Testis (tissue), 3 donors: ENCODE measurements around the gene TOP3A. TPM values are rescaled to one million over a fixed set of nuclear protein-coding genes. Genes with fewer than 3 reads are reported as not detected.
A peak's percentile ranks its signal among the peaks of the same experiment; 100 is the strongest.
"Not testable (repeated sequence)": the region's sequence is repeated elsewhere in the genome, so short reads cannot be mapped to it uniquely, and the experiment has no call there.

Source experiments
- DNase-seq: peaks from one replicate; pipeline ENCODE4 v3.0.0-alpha.2; 2019
- H3K27ac ChIP-seq, 2 donors: fragments of 200-600 bp; sonication (generic); one replicate each; pipeline ENCODE4 v1.5.1; 2019
- H3K27me3 ChIP-seq: fragments of 200-600 bp; sonication (generic); one replicate; pipeline ENCODE4 v1.5.1; 2019
- H3K36me3 ChIP-seq: fragments of 200-600 bp; sonication (generic); one replicate; pipeline ENCODE4 v1.5.1; 2017; ENCODE audit warnings: low read depth; ENCODE audit errors: missing control alignments
- H3K4me1 ChIP-seq: fragments of 200-600 bp; sonication (generic); one replicate; pipeline ENCODE4 v1.5.1; 2019
- H3K4me3 ChIP-seq, 2 donors: fragments of 200-600 bp; sonication (generic); one replicate each; pipeline ENCODE4 v1.5.1; 2017 to 2019
- H3K9me3 ChIP-seq: fragments of 200-600 bp; sonication (generic); one replicate; pipeline ENCODE4 v1.5.1; 2017
- POLR2A ChIP-seq: fragments of 450-650 bp; IDR thresholded peaks from one replicate; pipeline ENCODE4 v1.6.1; 2017; ENCODE audit warnings: antibody characterized with exemption, mild to moderate bottlenecking, moderate library complexity
- WGBS, 2 donors: methylation state at CpG; one replicate each; pipeline ENCODE4 v1.1.5; 2018; 5-methylcytosine and 5-hydroxymethylcytosine counted together
- intact Hi-C: fragments of 100-400 bp; cut with DNase I; formaldehyde crosslinking; loops from one replicate; pipeline ENCODE4 v1.15.1; 2023; ENCODE audit warnings: low total_unique reads
- polyA plus RNA-seq: library from polyadenylated mRNA; stranded (reverse); fragments of 350-450 nt; fragmentation: Illumina TruSeq; extraction: RNeasy Lipid Tissue Mini Kit (QIAGEN cat#74804); gene quantifications from one replicate; pipeline ENCODE4 v1.2.3, GENCODE V29; 2014; ENCODE audit warnings: low read depth, low replicate concordance; ENCODE audit not compliant: insufficient read depth
- total RNA-seq, 2 donors: library from RNA; depleted of rRNA; stranded (reverse); fragments of >200 nt; gene quantifications; one replicate each; pipeline ENCODE4 v1.2.3, GENCODE V29; 2016
- TF ChIP-seq, protein P1 (sequence below), 3 experiments: fragments of 450-650 bp in 2 of 3; fragments of 200-600 bp in 1 of 3; sonication (generic) in 1 of 3; IDR thresholded peaks; one replicate each; pipeline ENCODE4 v1.5.1; 2016 to 2019; ENCODE audit warnings: antibody characterized with exemption in 3 of 3, mild to moderate bottlenecking in 2 of 3, moderate library complexity in 1 of 3

The TOP3A gene
- total and polyA plus RNA-seq, 3 donors from 2014 or later, result 34.0 to 97.9 (median 56.9) TPM

DNA sequence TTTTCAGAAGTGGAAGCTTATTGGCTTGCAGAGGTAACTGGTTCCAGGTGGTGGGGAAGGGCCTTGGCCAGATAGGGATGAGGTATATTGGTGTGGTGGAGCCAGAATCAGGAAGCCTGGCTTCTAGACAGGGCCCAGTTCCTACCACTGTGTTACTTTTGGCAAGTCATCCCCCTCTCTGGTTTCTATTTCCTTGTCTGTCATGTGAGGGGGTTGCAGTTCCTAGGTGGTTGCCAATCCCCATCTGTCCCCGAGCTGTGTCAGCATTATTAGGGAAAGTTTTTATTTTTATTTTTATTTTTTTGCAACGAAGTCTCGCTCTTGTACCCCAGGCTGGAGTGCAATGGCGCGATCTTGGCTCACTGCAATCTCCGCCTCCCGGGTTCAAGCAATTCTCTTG lies 3.3 kb upstream of the TOP3A start:
- TF ChIP-seq, protein P1, sequence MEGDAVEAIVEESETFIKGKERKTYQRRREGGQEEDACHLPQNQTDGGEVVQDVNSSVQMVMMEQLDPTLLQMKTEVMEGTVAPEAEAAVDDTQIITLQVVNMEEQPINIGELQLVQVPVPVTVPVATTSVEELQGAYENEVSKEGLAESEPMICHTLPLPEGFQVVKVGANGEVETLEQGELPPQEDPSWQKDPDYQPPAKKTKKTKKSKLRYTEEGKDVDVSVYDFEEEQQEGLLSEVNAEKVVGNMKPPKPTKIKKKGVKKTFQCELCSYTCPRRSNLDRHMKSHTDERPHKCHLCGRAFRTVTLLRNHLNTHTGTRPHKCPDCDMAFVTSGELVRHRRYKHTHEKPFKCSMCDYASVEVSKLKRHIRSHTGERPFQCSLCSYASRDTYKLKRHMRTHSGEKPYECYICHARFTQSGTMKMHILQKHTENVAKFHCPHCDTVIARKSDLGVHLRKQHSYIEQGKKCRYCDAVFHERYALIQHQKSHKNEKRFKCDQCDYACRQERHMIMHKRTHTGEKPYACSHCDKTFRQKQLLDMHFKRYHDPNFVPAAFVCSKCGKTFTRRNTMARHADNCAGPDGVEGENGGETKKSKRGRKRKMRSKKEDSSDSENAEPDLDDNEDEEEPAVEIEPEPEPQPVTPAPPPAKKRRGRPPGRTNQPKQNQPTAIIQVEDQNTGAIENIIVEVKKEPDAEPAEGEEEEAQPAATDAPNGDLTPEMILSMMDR (IDR thresholded peaks at IDR 0.05), result no peak
- no peak for TF ChIP-seq POLR2A
- Histone ChIP-seq H3K27me3 (no peaks in the 10 kb centered on the region), H3K4me3 (no peak overlapping the region), H3K9me3 (no peaks in the 10 kb centered on the region), H3K36me3 (no peaks in the 10 kb centered on the region), H3K27ac (no peak overlapping the region), H3K4me1 (peaks cover 56% of the 10 kb centered on the region)
- intact Hi-C loops, result no loop called here
- WGBS, 2 donors, result 93 to 94% methylated on average over 7 of the region's 7 CpGs
- no peak for DNase-seq

DNA sequence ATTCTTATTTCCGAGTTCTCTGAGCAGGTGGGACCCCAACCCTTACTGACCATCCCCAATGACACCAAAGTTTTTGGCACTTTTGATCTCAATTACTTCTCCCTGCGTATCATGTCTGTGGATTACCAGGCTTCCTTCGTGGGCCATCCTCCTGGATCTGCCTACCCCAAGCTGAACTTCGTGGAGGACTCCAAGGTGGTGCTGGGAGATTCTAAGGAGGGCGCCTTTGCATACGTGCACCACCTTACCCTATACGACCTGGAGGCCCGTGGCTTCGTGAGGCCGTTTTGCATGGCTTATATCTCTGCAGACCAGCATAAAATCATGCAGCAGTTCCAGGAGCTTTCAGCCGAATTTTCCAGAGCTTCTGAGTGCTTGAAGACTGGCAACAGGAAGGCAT lies 1.2 kb upstream of the TOP3A start:
- H3K4me3 ChIP-seq, result peak overlapping the region; percentile 73 to 92
- intact Hi-C loops, result no loop called here
- H3K27ac ChIP-seq, result peak overlapping the region; percentile 85 to 86
- no peak for TF ChIP-seq POLR2A
- TF ChIP-seq, protein P1 (IDR thresholded peaks at IDR 0.05), result no peak
- H3K27me3 ChIP-seq, result no peaks in the 10 kb centered on the region
- no peaks in the 10 kb centered on the region for H3K36me3 ChIP-seq
- no peaks in the 10 kb centered on the region for H3K9me3 ChIP-seq
- 42 to 47% methylated on average over 11 of the region's 11 CpGs for WGBS, 2 donors
- DNase-seq, result no peak
- peaks cover 56% of the 10 kb centered on the region for H3K4me1 ChIP-seq

DNA sequence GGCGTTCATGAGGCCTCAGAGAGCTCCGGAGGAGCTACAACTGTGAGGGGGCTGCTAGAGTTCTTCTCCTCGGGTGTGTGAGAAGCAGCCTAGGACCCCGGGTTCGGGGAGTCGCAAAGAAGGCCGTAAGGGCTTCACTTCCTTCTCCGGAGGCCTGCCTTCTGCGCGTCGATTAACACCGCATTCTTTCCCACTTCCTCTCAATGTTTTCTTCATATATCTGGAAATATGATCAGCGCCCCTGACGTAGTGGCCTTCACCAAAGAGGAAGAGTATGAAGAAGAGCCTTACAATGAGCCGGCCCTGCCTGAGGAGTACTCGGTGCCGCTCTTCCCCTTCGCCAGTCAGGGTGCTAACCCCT lies 748 bp upstream of the TOP3A start:
- peaks cover 56% of the 10 kb centered on the region for H3K4me1 ChIP-seq
- intact Hi-C loops, result no loop called here
- peak overlapping the region; percentile 73 to 92 for H3K4me3 ChIP-seq
- H3K27ac ChIP-seq, result peak overlapping the region; percentile 85 to 86
- H3K36me3 ChIP-seq, result no peaks in the 10 kb centered on the region
- 5 to 6% methylated on average over 11 to 18 of the region's 18 CpGs for WGBS, 2 donors
- DNase-seq, result no peak
- TF ChIP-seq POLR2A, result no peak
- TF ChIP-seq, protein P1 (IDR thresholded peaks at IDR 0.05), result no peak
- H3K9me3 ChIP-seq, result no peaks in the 10 kb centered on the region
- H3K27me3 ChIP-seq, result no peaks in the 10 kb centered on the region

DNA sequence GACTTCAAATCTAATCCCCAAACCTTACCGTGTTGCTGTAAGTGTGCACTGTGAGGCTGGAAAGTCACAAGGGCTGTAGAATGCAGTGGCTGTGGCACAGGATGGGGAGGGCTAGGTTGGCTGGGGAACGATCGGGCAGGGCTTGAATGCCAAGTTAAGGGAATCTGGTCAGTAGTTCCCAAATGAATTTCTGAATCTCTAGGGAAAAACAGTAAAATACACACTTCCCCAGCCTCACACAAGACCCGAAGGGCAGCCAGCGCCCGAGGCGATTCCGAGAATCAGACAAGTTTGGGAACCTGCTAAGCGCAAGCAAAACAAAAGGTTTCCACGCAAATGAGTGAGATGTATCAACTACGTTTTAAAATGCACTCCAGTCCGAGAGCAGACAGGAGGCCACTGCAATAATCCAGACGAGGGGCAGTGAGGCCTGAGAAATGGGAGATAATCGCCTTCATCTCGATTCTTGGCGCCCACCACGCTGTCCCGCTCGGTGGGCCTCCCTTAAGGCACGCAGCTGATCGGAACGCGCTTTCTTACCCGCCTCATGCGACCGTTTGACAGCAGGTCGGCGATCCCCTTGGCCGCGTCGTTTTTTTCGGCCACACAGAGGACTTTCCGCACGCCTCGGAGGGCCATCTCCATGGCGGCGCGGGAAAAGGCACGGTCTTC lies 599 bp downstream of the TOP3A start:
- intact Hi-C loops, result no loop called here
- TF ChIP-seq POLR2A, result no peak
- TF ChIP-seq, protein P1 (IDR thresholded peaks at IDR 0.05), result no peak
- Histone ChIP-seq H3K4me1 (peaks cover 45% of the 10 kb centered on the region), H3K4me3 (peak overlapping the region; percentile 73 to 92), H3K36me3 (no peaks in the 10 kb centered on the region), H3K27me3 (no peaks in the 10 kb centered on the region), H3K9me3 (no peaks in the 10 kb centered on the region), H3K27ac (peak overlapping the region; percentile 85 to 86)
- DNase-seq, result no peak
- WGBS, 2 donors, result 1 to 2% methylated on average over 15 to 33 of the region's 39 CpGs

DNA sequence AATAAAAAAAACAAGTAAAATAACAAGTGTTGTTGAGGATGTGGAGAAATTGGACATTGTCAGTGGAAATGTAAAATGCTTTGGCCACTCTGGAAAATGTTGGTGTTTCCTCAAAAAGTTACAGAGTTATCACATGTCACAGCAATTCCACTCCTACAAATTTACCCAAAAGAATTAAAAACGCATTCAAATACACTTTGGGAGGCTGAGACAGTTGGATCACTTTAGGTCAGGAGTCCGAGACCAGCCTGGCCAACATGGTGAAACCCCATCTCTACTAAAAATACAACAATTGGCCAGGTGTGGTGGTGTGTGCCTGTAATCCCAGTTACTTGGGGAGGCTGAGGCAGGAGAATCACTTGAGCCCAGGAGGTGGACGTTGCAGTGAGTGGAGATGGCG lies 5.6 kb downstream of the TOP3A start:
- 93 to 96% methylated on average over 4 of the region's 4 CpGs for WGBS, 2 donors
- Histone ChIP-seq H3K4me1 (peaks cover 9% of the 10 kb centered on the region), H3K9me3 (no peaks in the 10 kb centered on the region), H3K4me3 (no peak overlapping the region), H3K36me3 (no peaks in the 10 kb centered on the region), H3K27ac (no peak overlapping the region), H3K27me3 (no peaks in the 10 kb centered on the region)
- TF ChIP-seq POLR2A, result no peak
- TF ChIP-seq, protein P1 (IDR thresholded peaks at IDR 0.05), result no peak
- no peak for DNase-seq
- intact Hi-C loops, result no loop called here

DNA sequence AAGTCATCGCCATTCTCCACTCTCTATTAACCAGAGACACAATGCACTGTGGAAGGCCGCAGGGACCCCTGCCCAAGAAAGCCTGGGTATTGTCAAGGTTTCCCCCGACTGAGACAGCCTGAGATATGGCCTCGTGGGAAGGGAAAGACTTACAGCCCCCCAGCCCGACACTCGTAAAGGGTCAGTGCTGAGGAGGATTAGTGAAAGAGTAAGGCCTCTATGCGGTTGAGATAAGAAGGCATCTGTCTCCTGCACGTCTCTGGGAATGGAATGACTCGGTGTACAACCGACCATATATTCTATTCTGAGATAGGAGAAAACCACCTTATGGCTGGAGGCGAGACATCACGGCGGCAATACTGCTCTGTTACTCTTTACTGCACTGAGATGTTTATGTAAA lies 11.6 kb downstream of the TOP3A start:
- H3K27ac ChIP-seq, DNase-seq, intact Hi-C loops, H3K4me3 ChIP-seq, H3K27me3 ChIP-seq, H3K9me3 ChIP-seq, H3K36me3 ChIP-seq, H3K4me1 ChIP-seq: not testable (repeated sequence)
- WGBS, 2 donors, result 71 to 79% methylated on average over 13 of the region's 13 CpGs
